Vagina (tissue), 2 donors: ENCODE results near the gene RASA3. TPM values are rescaled to one million over a fixed set of nuclear protein-coding genes. Genes with fewer than 3 reads are reported as not detected.

Experiments
- DNase-seq, 2 donors: peaks; one replicate each; pipeline ENCODE4 v3.0.0-alpha.2; 2017; ENCODE audit errors: extremely low spot score in 2 of 2
- H3K27ac ChIP-seq: fragments of 200-600 bp; sonication (generic); one replicate; pipeline ENCODE4 v1.5.1; 2019
- H3K27me3 ChIP-seq: fragments of 200-600 bp; sonication (generic); one replicate; pipeline ENCODE4 v1.5.1; 2019
- H3K36me3 ChIP-seq, 2 donors: fragments of 200-600 bp; sonication (generic); one replicate each; pipeline ENCODE4 v1.5.1; 2017 to 2019
- H3K4me1 ChIP-seq: fragments of 200-600 bp; sonication (generic); one replicate; pipeline ENCODE4 v1.5.1; 2019
- H3K4me3 ChIP-seq, 2 donors: fragments of 200-600 bp; sonication (generic); 1 replicate in 1 of 2; 2 replicates in 1 of 2; pipeline ENCODE4 v1.5.1; 2016 to 2019
- H3K9me3 ChIP-seq: fragments of 200-600 bp; sonication (generic); one replicate; pipeline ENCODE4 v1.5.1; 2019
- CTCF ChIP-seq, 3 experiments: fragments of 450-650 bp in 2 of 3; fragments of 200-600 bp in 1 of 3; sonication (generic) in 1 of 3; IDR thresholded peaks; one replicate each; pipeline ENCODE4 v1.5.1; 2017 to 2019; ENCODE audit warnings: antibody characterized with exemption in 3 of 3, mild to moderate bottlenecking in 2 of 3, moderate library complexity in 2 of 3
- POLR2A ChIP-seq, 2 donors: fragments of 450-650 bp; IDR thresholded peaks; one replicate each; pipeline ENCODE4 v1.6.1; 2017; ENCODE audit warnings: antibody characterized with exemption in 2 of 2, mild to moderate bottlenecking in 2 of 2, moderate library complexity in 2 of 2
- POLR2AphosphoS5 ChIP-seq, 2 donors: sonication (generic); formaldehyde crosslinking; IDR thresholded peaks; one replicate each; pipeline ENCODE4 v1.9.0; 2017; ENCODE audit warnings: antibody characterized with exemption in 2 of 2, mild to moderate bottlenecking in 2 of 2, low read depth in 1 of 2; ENCODE audit not compliant: insufficient read depth in 1 of 2
- intact Hi-C: fragments of 100-400 bp; cut with DNase I; formaldehyde crosslinking; loops from one replicate; pipeline ENCODE4 v1.15.1; 2023
- total RNA-seq: library from RNA; depleted of rRNA; stranded (reverse); fragments of >200 nt; gene quantifications from one replicate; pipeline ENCODE4 v1.2.3, GENCODE V29; 2016

Gene RASA3
- total RNA-seq, 1 donor from 2014 or later: 19.6 TPM

- DNase-seq: no peak
- intact Hi-C loops: no loop called here
These were observed 14.2 kb upstream of the RASA3 start for GRCh38 chr13:114146629-114147028.

GRCh38 chr13:114146173-114146572 is 13.8 kb upstream of the RASA3 start:
- Histone ChIP-seq H3K9me3 (no peaks in the 10 kb centered on the region), H3K36me3 (no peaks in the 10 kb centered on the region), H3K4me3 (no peak overlapping the region), H3K27ac (no peak overlapping the region), H3K27me3 (no peaks in the 10 kb centered on the region), H3K4me1 (peaks cover 22% of the 10 kb centered on the region)
- DNase-seq: no peak
- no peak for TF ChIP-seq CTCF (IDR thresholded peaks at IDR 0.05)
- no peak for TF ChIP-seq POLR2AphosphoS5 (IDR thresholded peaks at IDR 0.05; ENCODE audit: insufficient read depth in 1 of 2, low read depth in 1 of 2)
- TF ChIP-seq POLR2A (IDR thresholded peaks at IDR 0.05): no peak
- intact Hi-C loops: no loop called here

More at GRCh38 chr13:114146629-114147028, 14.2 kb upstream of the RASA3 start:
- peaks cover 27% of the 10 kb centered on the region for H3K4me1 ChIP-seq
- H3K36me3 ChIP-seq: no peaks in the 10 kb centered on the region
- H3K27ac ChIP-seq: no peak overlapping the region
- no peaks in the 10 kb centered on the region for H3K9me3 ChIP-seq
- TF ChIP-seq POLR2A (IDR thresholded peaks at IDR 0.05) (no peak), POLR2AphosphoS5 (IDR thresholded peaks at IDR 0.05; ENCODE audit: insufficient read depth in 1 of 2, low read depth in 1 of 2) (no peak), CTCF (IDR thresholded peaks at IDR 0.05) (no peak)
- H3K4me3 ChIP-seq: no peak overlapping the region
- no peaks in the 10 kb centered on the region for H3K27me3 ChIP-seq

- H3K4me3 ChIP-seq: no peak overlapping the region
- no peaks in the 10 kb centered on the region for H3K9me3 ChIP-seq
- no peak overlapping the region for H3K27ac ChIP-seq
- no peaks in the 10 kb centered on the region for H3K27me3 ChIP-seq
- no peak for DNase-seq
- H3K36me3 ChIP-seq: no peaks in the 10 kb centered on the region
- TF ChIP-seq POLR2AphosphoS5 (IDR thresholded peaks at IDR 0.05; ENCODE audit: insufficient read depth in 1 of 2, low read depth in 1 of 2): no peak
- no peak for TF ChIP-seq CTCF (IDR thresholded peaks at IDR 0.05)
- TF ChIP-seq POLR2A (IDR thresholded peaks at IDR 0.05): no peak
- peaks cover 20% of the 10 kb centered on the region for H3K4me1 ChIP-seq
- intact Hi-C loops: no loop called here
These were observed 13.3 kb upstream of the RASA3 start for GRCh38 chr13:114145722-114146121.

DNA sequence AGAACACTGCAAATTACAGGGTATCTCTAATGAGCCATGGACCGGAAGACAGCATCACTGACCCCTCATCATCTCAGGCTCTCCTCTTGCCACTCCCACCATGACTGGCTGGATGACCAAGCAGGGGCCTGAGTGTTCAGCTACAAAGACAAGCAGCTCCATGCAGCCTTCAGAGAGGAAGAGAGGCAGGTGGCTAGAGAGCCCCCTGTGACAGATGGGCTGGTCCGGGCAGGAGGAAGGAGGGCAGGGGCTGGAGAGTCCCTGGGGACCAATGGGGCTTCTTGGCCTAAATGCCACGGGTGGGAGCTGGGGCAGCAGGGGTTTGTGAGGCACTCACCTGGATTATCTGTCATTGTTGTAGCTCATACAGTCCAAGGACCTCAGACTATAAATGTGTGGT is 12.8 kb upstream of the RASA3 start:
- intact Hi-C loops: no loop called here
- Histone ChIP-seq H3K9me3 (no peaks in the 10 kb centered on the region), H3K36me3 (no peaks in the 10 kb centered on the region), H3K27me3 (no peaks in the 10 kb centered on the region), H3K4me3 (no peak overlapping the region), H3K4me1 (peaks cover 24% of the 10 kb centered on the region), H3K27ac (no peak overlapping the region)
- TF ChIP-seq POLR2AphosphoS5 (IDR thresholded peaks at IDR 0.05; ENCODE audit: insufficient read depth in 1 of 2, low read depth in 1 of 2) (no peak), CTCF (IDR thresholded peaks at IDR 0.05) (no peak), POLR2A (IDR thresholded peaks at IDR 0.05) (no peak)
- DNase-seq: no peak

- no peaks in the 10 kb centered on the region for H3K36me3 ChIP-seq
- no peaks in the 10 kb centered on the region for H3K9me3 ChIP-seq
- no peaks in the 10 kb centered on the region for H3K27me3 ChIP-seq
- peaks cover 28% of the 10 kb centered on the region for H3K4me1 ChIP-seq
- DNase-seq: no peak
- no peak for TF ChIP-seq POLR2AphosphoS5 (IDR thresholded peaks at IDR 0.05; ENCODE audit: insufficient read depth in 1 of 2, low read depth in 1 of 2)
- no peak for TF ChIP-seq POLR2A (IDR thresholded peaks at IDR 0.05)
- TF ChIP-seq CTCF (IDR thresholded peaks at IDR 0.05): no peak
- intact Hi-C loops: no loop called here
- no peak overlapping the region for H3K4me3 ChIP-seq
- H3K27ac ChIP-seq: no peak overlapping the region
These were observed 12.3 kb upstream of the RASA3 start for GRCh38 chr13:114144606-114145244.
